AG04449 (cell line): ENCODE measurements around the gene CDK5RAP2.

Source experiments
- CTCF ChIA-PET: fragments of 350-600 bp; formaldehyde crosslinking; extraction: SDS; loops from one replicate; lab custom pipeline; 2021; ENCODE audit warnings: antibody characterized with exemption; lab: Yijun Ruan, JAX
- POLR2A ChIA-PET: fragments of 400-600, 350-600 bp; formaldehyde crosslinking; extraction: SDS; loops from one replicate; lab custom pipeline; 2020; ENCODE audit warnings: antibody characterized with exemption, inconsistent platforms; lab: Yijun Ruan, JAX
- DNase-seq: peaks from one replicate; pipeline ENCODE4 v3.0.0-alpha.2; 2010; ENCODE audit warnings: low read depth, low spot score
- H3K4me3 ChIP-seq: 2 replicates; pipeline ENCODE4 v1.5.1; 2011; ENCODE audit warnings: low read depth, mild to moderate bottlenecking, control low read depth, low read length
- CTCF ChIP-seq: IDR thresholded peaks from one replicate; pipeline ENCODE4 v1.5.1; 2011; ENCODE audit warnings: mild to moderate bottlenecking, moderate library complexity, low read length, control low read depth, inconsistent platforms; ENCODE audit not compliant: insufficient read depth; ENCODE audit errors: missing control alignments

CDK5RAP2 gene

GRCh38 chr9:120375316-120375715, 204.7 kb downstream of the CDK5RAP2 start:
- ChIA-PET CTCF (no interaction called here), POLR2A (interaction anchor here (0.6 kb wide), 1 partner anchor 105 kb away, joined by 3 read pairs; no protein-coding TSS in a partner anchor)

GRCh38 chr9:120374817-120375216, 205.2 kb downstream of the CDK5RAP2 start:
- no peak for DNase-seq
- POLR2A ChIA-PET, result no interaction called here
- CTCF ChIA-PET, result no interaction called here
- TF ChIP-seq CTCF, result no peak
- H3K4me3 ChIP-seq, result no peak overlapping the region

More at GRCh38 chr9:120375316-120375715, 204.7 kb downstream of the CDK5RAP2 start:
- no peak overlapping the region for H3K4me3 ChIP-seq
- no peak for DNase-seq
- no peak for TF ChIP-seq CTCF

- TF ChIP-seq CTCF, result no peak
- ChIA-PET POLR2A (no interaction called here), CTCF (no interaction called here)
- no peak for DNase-seq
- no peak overlapping the region for H3K4me3 ChIP-seq
Measured at GRCh38 chr9:120374239-120374638, 205.7 kb downstream of the CDK5RAP2 start.

- DNase-seq, result no peak
- ChIA-PET POLR2A (no interaction called here), CTCF (interaction anchor here (0.6 to 1.5 kb wide), 2 partner anchors 106 to 159 kb away, joined by 4 to 5 read pairs; no protein-coding TSS in a partner anchor)
- no peak overlapping the region for H3K4me3 ChIP-seq
- TF ChIP-seq CTCF, result no peak
Measured at GRCh38 chr9:120372040-120372439, 207.9 kb downstream of the CDK5RAP2 start.

GRCh38 chr9:120369608-120370220, 210.3 kb downstream of the CDK5RAP2 start:
- POLR2A ChIA-PET, result no interaction called here
- H3K4me3 ChIP-seq, result no peak overlapping the region
- no peak for DNase-seq
- no peak for TF ChIP-seq CTCF
- CTCF ChIA-PET, result interaction anchor here (0.9 to 1.7 kb wide), 5 partner anchors 8 to 108 kb away, joined by 3 to 7 read pairs (median 3); no protein-coding TSS in a partner anchor

- no peak for TF ChIP-seq CTCF
- CTCF ChIA-PET, result interaction anchor here (0.9 to 1.7 kb wide), 3 partner anchors 9 to 109 kb away, joined by 3 to 7 read pairs (median 4); no protein-coding TSS in a partner anchor
- H3K4me3 ChIP-seq, result no peak overlapping the region
- no peak for DNase-seq
- POLR2A ChIA-PET, result no interaction called here
Measured at GRCh38 chr9:120368799-120369198, 211.2 kb downstream of the CDK5RAP2 start.
